ENCODE data around the gene GSTT2. TPM values are rescaled to one million over a fixed set of nuclear protein-coding genes. Genes with fewer than 3 reads are reported as not detected.
"Not testable (repeated sequence)": the region's sequence is repeated elsewhere in the genome, so short reads cannot be mapped to it uniquely, and the experiment has no call there.

The GSTT2 gene
- total and polyA plus RNA-seq, 9 of the 15 experiments (the other 6 are each of a cell fraction or from before 2014, with no cell fraction given): not detected

DNA sequence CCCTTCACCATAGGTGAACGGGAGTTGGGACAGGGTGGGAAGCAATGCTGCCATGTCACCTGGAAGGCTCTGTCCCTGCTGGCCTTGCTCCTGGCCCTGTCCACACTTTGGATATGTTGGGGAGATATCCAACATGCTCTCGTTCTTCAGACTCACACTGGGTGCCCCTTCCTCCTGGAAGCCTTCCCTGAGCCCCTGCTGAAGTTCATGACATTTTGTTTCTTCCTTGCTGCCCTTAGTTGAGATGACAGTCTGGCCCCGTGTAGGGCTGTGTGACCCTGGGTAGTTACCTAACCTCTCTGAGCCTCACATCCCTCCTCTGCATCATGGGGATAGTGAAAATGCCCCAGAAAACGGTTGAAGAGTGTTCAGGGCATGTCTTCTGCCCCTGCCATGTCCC, 26.4 kb upstream of the GSTT2 start:
- H3K27ac ChIP-seq (ENCODE audit: extremely low read depth, low read depth, low read length); H3K9ac ChIP-seq (ENCODE audit: insufficient read depth in 1 of 2, low read depth in 2 of 2, low read length in 2 of 2); H3K4me1 ChIP-seq (replicated peaks in 1 of 2; ENCODE audit: control insufficient read depth in 2 of 2, insufficient read depth in 2 of 2, low read length in 2 of 2); CTCF ChIA-PET (ENCODE audit: low intra/inter-chr PET ratio); ATAC-seq; H3K36me3 ChIP-seq (ENCODE audit: control insufficient read depth, insufficient read depth, low read length); DNase-seq (ENCODE audit: extremely low read depth in 1 of 4, low spot score in 3 of 4); H3K4me3 ChIP-seq; POLR2A ChIA-PET; H3K9me1 ChIP-seq (ENCODE audit: control insufficient read depth, insufficient read depth, low read length); H4K20me1 ChIP-seq (replicated peaks; ENCODE audit: control insufficient read depth, insufficient read depth, low read length); H3K27me3 ChIP-seq (ENCODE audit: control insufficient read depth in 2 of 2, insufficient read depth in 2 of 2, low read length in 2 of 2); H3K79me2 ChIP-seq (ENCODE audit: control insufficient read depth, insufficient read depth, low read length); H3K4me2 ChIP-seq (ENCODE audit: insufficient read depth, low read length); H2AFZ ChIP-seq (ENCODE audit: low read depth, low read length); BruUV-seq (replicated peaks); FAIRE-seq; H3K9me3 ChIP-seq (replicated peaks; ENCODE audit: control insufficient read depth, insufficient read depth, low read depth, low read length): not testable (repeated sequence)
- intact Hi-C loops (cut with micrococcal nuclease) (loop anchor here (10.0 kb wide), 1 partner anchor 231 kb away; the partner anchor contains the start of gene SUSD2), in situ Hi-C loops (cut with MboI) (loop anchor here (10.0 to 25.0 kb wide), 2 partner anchors 221 to 559 kb away; no protein-coding TSS in a partner anchor)
- 34% methylated on average over 3 of the region's 4 CpGs for WGBS (ENCODE audit: insufficient coverage, low coverage, missing lambda C conversion rate)
- TF ChIP-seq, protein P1, sequence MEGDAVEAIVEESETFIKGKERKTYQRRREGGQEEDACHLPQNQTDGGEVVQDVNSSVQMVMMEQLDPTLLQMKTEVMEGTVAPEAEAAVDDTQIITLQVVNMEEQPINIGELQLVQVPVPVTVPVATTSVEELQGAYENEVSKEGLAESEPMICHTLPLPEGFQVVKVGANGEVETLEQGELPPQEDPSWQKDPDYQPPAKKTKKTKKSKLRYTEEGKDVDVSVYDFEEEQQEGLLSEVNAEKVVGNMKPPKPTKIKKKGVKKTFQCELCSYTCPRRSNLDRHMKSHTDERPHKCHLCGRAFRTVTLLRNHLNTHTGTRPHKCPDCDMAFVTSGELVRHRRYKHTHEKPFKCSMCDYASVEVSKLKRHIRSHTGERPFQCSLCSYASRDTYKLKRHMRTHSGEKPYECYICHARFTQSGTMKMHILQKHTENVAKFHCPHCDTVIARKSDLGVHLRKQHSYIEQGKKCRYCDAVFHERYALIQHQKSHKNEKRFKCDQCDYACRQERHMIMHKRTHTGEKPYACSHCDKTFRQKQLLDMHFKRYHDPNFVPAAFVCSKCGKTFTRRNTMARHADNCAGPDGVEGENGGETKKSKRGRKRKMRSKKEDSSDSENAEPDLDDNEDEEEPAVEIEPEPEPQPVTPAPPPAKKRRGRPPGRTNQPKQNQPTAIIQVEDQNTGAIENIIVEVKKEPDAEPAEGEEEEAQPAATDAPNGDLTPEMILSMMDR (IDR thresholded peaks at IDR 0.05 in 2 of 3, conservative IDR thresholded peaks at IDR 0.05 in 1 of 3; ENCODE audit: insufficient read depth in 2 of 3, low read depth in 1 of 3, low read length in 3 of 3): 0 out of 6 replicates have a peak, but pooled peaks of 1 of the 3 experiments have one; percentile 14

DNA sequence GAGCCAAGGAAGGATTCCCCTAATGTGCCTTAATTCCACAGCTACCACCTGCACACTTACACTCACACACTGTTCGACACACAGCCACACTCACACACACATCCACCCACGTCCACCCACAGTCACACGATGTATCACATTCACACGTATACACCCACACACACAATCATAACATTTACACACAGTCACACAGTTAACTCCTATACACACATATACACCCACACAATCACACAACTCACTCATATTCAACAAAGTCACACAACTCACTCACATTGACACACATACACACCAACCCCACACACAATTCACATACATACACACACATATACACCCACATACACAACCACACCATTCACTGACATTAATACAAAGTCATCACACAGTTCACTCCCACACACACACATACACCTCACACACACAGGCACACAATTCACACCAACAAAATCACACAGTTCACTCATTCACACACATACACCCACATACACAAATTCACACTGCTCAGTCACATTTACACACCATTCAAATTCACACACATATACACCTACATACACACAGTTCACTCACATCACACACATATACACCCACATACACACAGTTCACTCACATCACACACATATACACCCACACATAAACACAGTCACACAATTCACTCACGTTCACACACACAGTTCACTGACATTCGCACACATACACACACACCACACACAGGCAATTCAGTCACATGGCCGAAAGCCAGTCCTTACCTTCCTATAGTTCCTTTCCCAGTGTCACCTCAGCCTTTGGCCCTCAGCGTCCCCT, 25.5 kb upstream of the GSTT2 start:
- H3K4me2 ChIP-seq (ENCODE audit: insufficient read depth, low read length); H3K36me3 ChIP-seq (ENCODE audit: control insufficient read depth, insufficient read depth, low read length); H3K27me3 ChIP-seq (ENCODE audit: control insufficient read depth in 2 of 2, insufficient read depth in 2 of 2, low read length in 2 of 2); H2AFZ ChIP-seq (ENCODE audit: low read depth, low read length); H3K9me3 ChIP-seq (replicated peaks; ENCODE audit: control insufficient read depth, insufficient read depth, low read depth, low read length); H3K9ac ChIP-seq (ENCODE audit: insufficient read depth in 1 of 2, low read depth in 2 of 2, low read length in 2 of 2); H3K9me1 ChIP-seq (ENCODE audit: control insufficient read depth, insufficient read depth, low read length); ATAC-seq; H3K4me1 ChIP-seq (replicated peaks in 1 of 2; ENCODE audit: control insufficient read depth in 2 of 2, insufficient read depth in 2 of 2, low read length in 2 of 2); DNase-seq (ENCODE audit: extremely low read depth in 1 of 4, low spot score in 3 of 4); FAIRE-seq; POLR2A ChIA-PET; H3K79me2 ChIP-seq (ENCODE audit: control insufficient read depth, insufficient read depth, low read length); BruUV-seq (replicated peaks); H3K27ac ChIP-seq (ENCODE audit: extremely low read depth, low read depth, low read length); H3K4me3 ChIP-seq; CTCF ChIA-PET (ENCODE audit: low intra/inter-chr PET ratio); H4K20me1 ChIP-seq (replicated peaks; ENCODE audit: control insufficient read depth, insufficient read depth, low read length): not testable (repeated sequence)
- intact Hi-C loops (cut with micrococcal nuclease): loop anchor here (10.0 kb wide), 1 partner anchor 230 kb away; the partner anchor contains the start of gene SUSD2
- in situ Hi-C loops (cut with MboI): loop anchor here (10.0 to 25.0 kb wide), 2 partner anchors 220 to 558 kb away; no protein-coding TSS in a partner anchor
- 50% methylated on average over 3 of the region's 8 CpGs for WGBS (ENCODE audit: insufficient coverage, low coverage, missing lambda C conversion rate)

- FAIRE-seq; BruUV-seq (replicated peaks); H3K27me3 ChIP-seq (ENCODE audit: control insufficient read depth in 2 of 2, insufficient read depth in 2 of 2, low read length in 2 of 2); H3K36me3 ChIP-seq (ENCODE audit: control insufficient read depth, insufficient read depth, low read length); H3K9me1 ChIP-seq (ENCODE audit: control insufficient read depth, insufficient read depth, low read length); H3K27ac ChIP-seq (ENCODE audit: extremely low read depth, low read depth, low read length); H3K9me3 ChIP-seq (replicated peaks; ENCODE audit: control insufficient read depth, insufficient read depth, low read depth, low read length); H3K4me1 ChIP-seq (replicated peaks in 1 of 2; ENCODE audit: control insufficient read depth in 2 of 2, insufficient read depth in 2 of 2, low read length in 2 of 2); H3K9ac ChIP-seq (ENCODE audit: insufficient read depth in 1 of 2, low read depth in 2 of 2, low read length in 2 of 2); ATAC-seq; POLR2A ChIA-PET; H3K79me2 ChIP-seq (ENCODE audit: control insufficient read depth, insufficient read depth, low read length); H2AFZ ChIP-seq (ENCODE audit: low read depth, low read length); H3K4me3 ChIP-seq; H3K4me2 ChIP-seq (ENCODE audit: insufficient read depth, low read length); DNase-seq (ENCODE audit: extremely low read depth in 1 of 4, low spot score in 3 of 4); H4K20me1 ChIP-seq (replicated peaks; ENCODE audit: control insufficient read depth, insufficient read depth, low read length); CTCF ChIA-PET (ENCODE audit: low intra/inter-chr PET ratio): not testable (repeated sequence)
- in situ Hi-C loops (cut with MboI): loop anchor here (10.0 to 25.0 kb wide), 2 partner anchors 220 to 557 kb away; no protein-coding TSS in a partner anchor
- 52% methylated on average over 4 of the region's 6 CpGs for whole genome bisulfite sequencing (ENCODE audit: insufficient coverage, low coverage, missing lambda C conversion rate)
- intact Hi-C loops (cut with micrococcal nuclease): loop anchor here (10.0 kb wide), 1 partner anchor 230 kb away; the partner anchor contains the start of gene SUSD2
These were observed 25.0 kb upstream of the GSTT2 start for GRCh38 chr22:23954991-23955305.

Measured in K562 (cell line).